NCI-H187 (cell line): ENCODE measurements around the gene USP48.
"Not testable (repeated sequence)": the region's sequence is repeated elsewhere in the genome, so short reads cannot be mapped to it uniquely, and the experiment has no call there.

Experiments
- DNase-seq, 2 experiments: peaks; one replicate each; lab custom pipeline; 2025; lab: John Stamatoyannopoulos, UW

USP48 gene

GRCh38 chr1:21771672-21772071, 11.3 kb downstream of the USP48 start:
- DNase-seq: not testable (repeated sequence)

- not testable (repeated sequence) for DNase-seq
Observed at GRCh38 chr1:21770602-21771001, 12.3 kb downstream of the USP48 start.

GRCh38 chr1:21770201-21770600, 12.7 kb downstream of the USP48 start:
- no peak for DNase-seq

- DNase-seq: not testable (repeated sequence)
Observed at GRCh38 chr1:21767106-21767505, 15.8 kb downstream of the USP48 start.

GRCh38 chr1:21766210-21766609, 16.7 kb downstream of the USP48 start:
- DNase-seq: no peak

- no peak for DNase-seq
Observed at GRCh38 chr1:21764615-21765423, 18.1 kb downstream of the USP48 start.

- no peak for DNase-seq
Observed at GRCh38 chr1:21763694-21764419, 19.1 kb downstream of the USP48 start.

GRCh38 chr1:21763236-21763635, 19.7 kb downstream of the USP48 start:
- no peak for DNase-seq

GRCh38 chr1:21762022-21762404, 20.9 kb downstream of the USP48 start:
- no peak for DNase-seq

GRCh38 chr1:21761052-21761451, 21.9 kb downstream of the USP48 start:
- DNase-seq: no peak

GRCh38 chr1:21759818-21760217, 23.1 kb downstream of the USP48 start:
- no peak for DNase-seq

GRCh38 chr1:21759182-21759581, 23.8 kb downstream of the USP48 start:
- DNase-seq: no peak

GRCh38 chr1:21758614-21759013, 24.3 kb downstream of the USP48 start:
- no peak for DNase-seq

- DNase-seq: no peak
Observed at GRCh38 chr1:21756393-21757089, 26.4 kb downstream of the USP48 start.

- no peak for DNase-seq
Observed at GRCh38 chr1:21755067-21755466, 27.9 kb downstream of the USP48 start.

- no peak for DNase-seq
Observed at GRCh38 chr1:21754583-21754982, 28.4 kb downstream of the USP48 start.

GRCh38 chr1:21752186-21752585, 30.8 kb downstream of the USP48 start:
- DNase-seq: no peak

- DNase-seq: no peak
Observed at GRCh38 chr1:21751281-21751680, 31.7 kb downstream of the USP48 start.

GRCh38 chr1:21750841-21751240, 32.1 kb downstream of the USP48 start:
- no peak for DNase-seq

- DNase-seq: no peak
Observed at GRCh38 chr1:21749859-21750468, 33.0 kb downstream of the USP48 start.

- DNase-seq: no peak
Observed at GRCh38 chr1:21749109-21749508, 33.8 kb downstream of the USP48 start.

- DNase-seq: no peak
Observed at GRCh38 chr1:21743476-21743875, 39.5 kb downstream of the USP48 start.
